HS-5 (cell line): ENCODE measurements around the gene MAN1A2.

Experiments
- DNase-seq: peaks from one replicate; pipeline ENCODE4 v3.0.0-alpha.2; 2012; ENCODE audit warnings: low read depth

The MAN1A2 gene

GRCh38 chr1:117362986-117363385 is 4.3 kb upstream of the MAN1A2 start:
- no peak for DNase-seq

- no peak for DNase-seq
These were observed 3.6 kb upstream of the MAN1A2 start for GRCh38 chr1:117363571-117364048.

GRCh38 chr1:117364240-117364639 is 3.0 kb upstream of the MAN1A2 start:
- DNase-seq, result no peak

GRCh38 chr1:117365350-117366176 is 1.7 kb upstream of the MAN1A2 start:
- no peak for DNase-seq

GRCh38 chr1:117366177-117367045 is 838 bp upstream of the MAN1A2 start:
- DNase-seq, result no peak

GRCh38 chr1:117368116-117369108 is 1.2 kb downstream of the MAN1A2 start:
- DNase-seq, result no peak

GRCh38 chr1:117370071-117370470 is 2.8 kb downstream of the MAN1A2 start:
- DNase-seq, result no peak

- DNase-seq, result no peak
These were observed 3.3 kb downstream of the MAN1A2 start for GRCh38 chr1:117370509-117370908.

GRCh38 chr1:117371441-117372151 is 4.3 kb downstream of the MAN1A2 start:
- DNase-seq, result no peak

- DNase-seq, result no peak
These were observed 5.7 kb downstream of the MAN1A2 start for GRCh38 chr1:117372863-117373412.

- no peak for DNase-seq
These were observed 6.7 kb downstream of the MAN1A2 start for GRCh38 chr1:117373932-117374331.

- DNase-seq, result no peak
These were observed 8.1 kb downstream of the MAN1A2 start for GRCh38 chr1:117375327-117375726.

GRCh38 chr1:117387060-117387633 is 19.9 kb downstream of the MAN1A2 start:
- no peak for DNase-seq

GRCh38 chr1:117388328-117388727 is 21.1 kb downstream of the MAN1A2 start:
- no peak for DNase-seq

- DNase-seq, result no peak
These were observed 22.0 kb downstream of the MAN1A2 start for GRCh38 chr1:117389284-117389683.

- no peak for DNase-seq
These were observed 22.5 kb downstream of the MAN1A2 start for GRCh38 chr1:117389779-117390178.

- no peak for DNase-seq
These were observed 25.5 kb downstream of the MAN1A2 start for GRCh38 chr1:117392771-117393170.

GRCh38 chr1:117396074-117396473 is 28.8 kb downstream of the MAN1A2 start:
- DNase-seq, result no peak

GRCh38 chr1:117396636-117397035 is 29.4 kb downstream of the MAN1A2 start:
- no peak for DNase-seq

GRCh38 chr1:117398957-117399356 is 31.7 kb downstream of the MAN1A2 start:
- DNase-seq, result no peak
